Keratinocyte (primary cell): ENCODE data around the gene TMED3.
A peak's percentile ranks its signal among the peaks of the same experiment; 100 is the strongest.

Experiments
- EZH2 ChIP-seq: IDR thresholded peaks from one replicate; pipeline ENCODE4 v1.6.1; 2012; ENCODE audit warnings: inconsistent platforms, mild to moderate bottlenecking, low read length, moderate library complexity
- TF ChIP-seq, protein P1 (sequence below), 3 experiments: IDR thresholded peaks in 1 of 3; conservative IDR thresholded peaks in 1 of 3; optimal IDR thresholded peaks in 1 of 3; 2 replicates in 2 of 3; 3 replicates in 1 of 3; pipeline versions ENCODE3 to v1.5.1; 2011; ENCODE audit warnings: low read length in 3 of 3, mild to moderate bottlenecking in 3 of 3, moderate library complexity in 2 of 3, control low read depth in 1 of 3, inconsistent platforms in 1 of 3; ENCODE audit not compliant: insufficient read depth in 2 of 3; ENCODE audit errors: extremely low read depth in 1 of 3

DNA sequence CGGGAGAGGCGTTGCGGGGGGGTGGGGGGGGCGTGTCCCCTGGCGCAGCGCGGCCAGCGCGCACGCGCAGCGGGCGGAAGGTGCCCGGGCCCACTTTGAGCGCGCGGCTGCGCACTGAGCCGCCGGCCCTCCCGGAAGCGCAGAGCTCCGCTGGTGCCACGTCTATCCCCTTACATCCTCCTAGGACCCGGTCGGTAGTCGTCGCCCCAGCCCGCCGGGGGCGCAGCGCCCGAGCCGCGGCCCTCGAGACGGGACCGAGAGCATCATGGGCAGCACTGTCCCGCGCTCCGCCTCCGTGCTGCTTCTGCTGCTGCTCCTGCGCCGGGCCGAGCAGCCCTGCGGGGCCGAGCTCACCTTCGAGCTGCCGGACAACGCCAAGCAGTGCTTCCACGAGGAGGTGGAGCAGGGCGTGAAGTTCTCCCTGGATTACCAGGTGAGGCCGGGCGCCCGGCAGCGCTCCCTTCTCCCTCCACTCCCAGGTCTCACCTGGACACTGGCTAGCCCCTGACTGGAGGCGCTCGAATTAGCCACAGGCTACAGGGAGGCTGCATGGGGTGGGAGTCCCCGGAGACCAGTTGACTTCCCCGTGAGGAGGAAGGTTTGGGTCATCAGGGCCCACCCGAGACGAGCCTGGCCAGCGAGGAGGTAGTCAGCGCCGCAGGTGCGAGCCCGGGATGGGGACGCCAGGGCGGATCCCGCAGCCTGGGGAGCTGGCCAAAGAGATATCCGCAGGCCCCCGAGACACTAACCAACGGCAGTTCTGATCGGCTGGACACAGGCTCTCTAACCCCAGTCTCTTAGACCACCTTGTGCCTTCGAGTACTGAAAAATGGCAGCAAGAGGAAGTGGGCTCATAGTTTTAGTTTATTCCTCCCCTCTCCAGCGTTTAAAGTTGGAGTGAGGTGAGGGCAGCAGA, at the start of gene TMED3:
- TF ChIP-seq, protein P1, sequence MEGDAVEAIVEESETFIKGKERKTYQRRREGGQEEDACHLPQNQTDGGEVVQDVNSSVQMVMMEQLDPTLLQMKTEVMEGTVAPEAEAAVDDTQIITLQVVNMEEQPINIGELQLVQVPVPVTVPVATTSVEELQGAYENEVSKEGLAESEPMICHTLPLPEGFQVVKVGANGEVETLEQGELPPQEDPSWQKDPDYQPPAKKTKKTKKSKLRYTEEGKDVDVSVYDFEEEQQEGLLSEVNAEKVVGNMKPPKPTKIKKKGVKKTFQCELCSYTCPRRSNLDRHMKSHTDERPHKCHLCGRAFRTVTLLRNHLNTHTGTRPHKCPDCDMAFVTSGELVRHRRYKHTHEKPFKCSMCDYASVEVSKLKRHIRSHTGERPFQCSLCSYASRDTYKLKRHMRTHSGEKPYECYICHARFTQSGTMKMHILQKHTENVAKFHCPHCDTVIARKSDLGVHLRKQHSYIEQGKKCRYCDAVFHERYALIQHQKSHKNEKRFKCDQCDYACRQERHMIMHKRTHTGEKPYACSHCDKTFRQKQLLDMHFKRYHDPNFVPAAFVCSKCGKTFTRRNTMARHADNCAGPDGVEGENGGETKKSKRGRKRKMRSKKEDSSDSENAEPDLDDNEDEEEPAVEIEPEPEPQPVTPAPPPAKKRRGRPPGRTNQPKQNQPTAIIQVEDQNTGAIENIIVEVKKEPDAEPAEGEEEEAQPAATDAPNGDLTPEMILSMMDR (optimal IDR thresholded peaks at IDR 0.05 in 1 of 3, IDR thresholded peaks at IDR 0.05 in 1 of 3, conservative IDR thresholded peaks at IDR 0.05 in 1 of 3; ENCODE audit: extremely low read depth in 1 of 3, insufficient read depth in 2 of 3, low read length in 3 of 3), result peak in 1 of 3 experiments; percentile 45
- no peak for TF ChIP-seq EZH2
